ENCODE measurements around the gene MMP24.

Gene MMP24

GRCh38 chr20:35318502-35319157 is 92.1 kb downstream of the MMP24 start:
- no peak for DNase-seq
- TF ChIP-seq GATA1 (IDR thresholded peaks at IDR 0.05; ENCODE audit: low read depth, low read length) (no peak), POLR2A (IDR thresholded peaks at IDR 0.05; ENCODE audit: low read length) (no peak)

- DNase-seq = no peak
- TF ChIP-seq POLR2A (IDR thresholded peaks at IDR 0.05; ENCODE audit: low read length) (no peak), GATA1 (IDR thresholded peaks at IDR 0.05; ENCODE audit: low read depth, low read length) (no peak)
Observed at GRCh38 chr20:35319192-35319870, 92.8 kb downstream of the MMP24 start.

- no peak for DNase-seq
- no peak for TF ChIP-seq GATA1 (IDR thresholded peaks at IDR 0.05; ENCODE audit: low read depth, low read length)
- TF ChIP-seq POLR2A (IDR thresholded peaks at IDR 0.05; ENCODE audit: low read length) = no peak
Observed at GRCh38 chr20:35319871-35320197, 93.3 kb downstream of the MMP24 start.

GRCh38 chr20:35320396-35321126 is 94.1 kb downstream of the MMP24 start:
- no peak for DNase-seq
- TF ChIP-seq GATA1 (IDR thresholded peaks at IDR 0.05; ENCODE audit: low read depth, low read length) (no peak), POLR2A (IDR thresholded peaks at IDR 0.05; ENCODE audit: low read length) (no peak)

- DNase-seq = no peak
- TF ChIP-seq POLR2A (IDR thresholded peaks at IDR 0.05; ENCODE audit: low read length) = no peak
- TF ChIP-seq GATA1 (IDR thresholded peaks at IDR 0.05; ENCODE audit: low read depth, low read length) = no peak
Observed at GRCh38 chr20:35325401-35325800, 98.9 kb downstream of the MMP24 start.

- DNase-seq = no peak
Observed at GRCh38 chr20:35326021-35326739, 99.7 kb downstream of the MMP24 start.

More at GRCh38 chr20:35326021-35326739, 99.7 kb downstream of the MMP24 start:
- no peak for TF ChIP-seq POLR2A (IDR thresholded peaks at IDR 0.05; ENCODE audit: low read length)
- TF ChIP-seq GATA1 (IDR thresholded peaks at IDR 0.05; ENCODE audit: low read depth, low read length) = no peak
